HepG2 (cell line): ENCODE measurements around the gene PRDX4.

Experiments used
- CEBPG ChIP-seq: IDR thresholded peaks from 2 replicates; pipeline ENCODE4 v1.6.1; 2016
- PCBP2 ChIP-seq: fragments of 200-400 bp; formaldehyde crosslinking; optimal IDR thresholded peaks from 2 replicates; pipeline ENCODE3; 2018; ENCODE audit warnings: low read length, low read depth; ENCODE audit not compliant: poor library complexity, severe bottlenecking
- RAD21 ChIP-seq: fragments of 450-650 bp; formaldehyde crosslinking; IDR thresholded peaks from 2 replicates; pipeline ENCODE4 v1.5.0; 2020; ENCODE audit warnings: mild to moderate bottlenecking
- SP2 ChIP-seq: sonication (generic); formaldehyde crosslinking; IDR thresholded peaks from 2 replicates; pipeline ENCODE4 v1.5.1; 2020; ENCODE audit warnings: mild to moderate bottlenecking, missing genetic modification reagents
- STAT5B ChIP-seq: sonication (generic); formaldehyde crosslinking; IDR thresholded peaks from 2 replicates; pipeline ENCODE4 v1.4.0; 2020; ENCODE audit warnings: missing genetic modification reagents
- ZNF468 ChIP-seq: sonication (generic); formaldehyde crosslinking; IDR thresholded peaks from 2 replicates; pipeline ENCODE4 v1.8.0; 2022; ENCODE audit warnings: mild to moderate bottlenecking, moderate library complexity, missing genetic modification reagents
- ZNF713 ChIP-seq: sonication (generic); formaldehyde crosslinking; IDR thresholded peaks from 2 replicates; pipeline ENCODE4 v1.4.0; 2020; ENCODE audit warnings: mild to moderate bottlenecking, missing genetic modification reagents
- ZNF839 ChIP-seq: sonication (generic); formaldehyde crosslinking; IDR thresholded peaks from 2 replicates; pipeline ENCODE4 v1.4.0; 2020; ENCODE audit warnings: missing genetic modification reagents, mild to moderate bottlenecking, borderline replicate concordance
- TF ChIP-seq, protein P1 (sequence below): sonication (generic); formaldehyde crosslinking; IDR thresholded peaks from 2 replicates; pipeline ENCODE4 v1.5.0; 2020; ENCODE audit warnings: mild to moderate bottlenecking, missing genetic modification reagents, moderate library complexity
- TF ChIP-seq, protein P2 (sequence below): sonication (generic); formaldehyde crosslinking; IDR thresholded peaks from 2 replicates; pipeline ENCODE4 v1.9.0; 2021; ENCODE audit warnings: mild to moderate bottlenecking, missing genetic modification reagents
- TF ChIP-seq, protein P3 (sequence below): sonication (generic); formaldehyde crosslinking; IDR thresholded peaks from 2 replicates; pipeline ENCODE4 v1.8.0; 2022; ENCODE audit warnings: mild to moderate bottlenecking, missing genetic modification reagents
- TF ChIP-seq, protein P4 (sequence below): sonication (generic); formaldehyde crosslinking; IDR thresholded peaks from 2 replicates; pipeline ENCODE4 v1.5.0; 2020; ENCODE audit warnings: missing genetic modification reagents, mild to moderate bottlenecking, borderline replicate concordance

DNA sequence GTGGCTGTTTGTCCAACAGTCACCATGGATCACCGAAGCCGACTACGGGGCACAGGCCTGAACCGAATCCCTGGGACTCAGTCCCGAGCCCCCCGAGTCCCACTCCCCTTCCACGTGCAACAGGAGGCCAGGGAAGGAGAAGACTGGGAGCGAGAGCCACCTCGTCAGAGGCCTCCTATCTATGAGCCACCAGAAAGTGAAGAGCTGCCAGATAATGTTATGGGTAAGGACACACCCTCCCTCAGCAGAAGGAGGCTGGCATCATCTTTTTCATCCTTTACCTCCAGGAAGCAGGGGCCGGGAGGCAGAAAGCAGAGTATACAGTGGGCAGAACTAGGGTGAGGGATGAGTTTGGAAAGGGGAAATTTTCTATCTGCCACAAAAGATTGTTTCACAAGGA, 2.8 kb upstream of the PRDX4 start:
- TF ChIP-seq RAD21 = no peak
- TF ChIP-seq ZNF839 = no peak
- TF ChIP-seq ZNF713 = no peak
- TF ChIP-seq PCBP2 = no peak
- no peak for TF ChIP-seq CEBPG (CRISPR knock-in tag)
- TF ChIP-seq, protein P1, sequence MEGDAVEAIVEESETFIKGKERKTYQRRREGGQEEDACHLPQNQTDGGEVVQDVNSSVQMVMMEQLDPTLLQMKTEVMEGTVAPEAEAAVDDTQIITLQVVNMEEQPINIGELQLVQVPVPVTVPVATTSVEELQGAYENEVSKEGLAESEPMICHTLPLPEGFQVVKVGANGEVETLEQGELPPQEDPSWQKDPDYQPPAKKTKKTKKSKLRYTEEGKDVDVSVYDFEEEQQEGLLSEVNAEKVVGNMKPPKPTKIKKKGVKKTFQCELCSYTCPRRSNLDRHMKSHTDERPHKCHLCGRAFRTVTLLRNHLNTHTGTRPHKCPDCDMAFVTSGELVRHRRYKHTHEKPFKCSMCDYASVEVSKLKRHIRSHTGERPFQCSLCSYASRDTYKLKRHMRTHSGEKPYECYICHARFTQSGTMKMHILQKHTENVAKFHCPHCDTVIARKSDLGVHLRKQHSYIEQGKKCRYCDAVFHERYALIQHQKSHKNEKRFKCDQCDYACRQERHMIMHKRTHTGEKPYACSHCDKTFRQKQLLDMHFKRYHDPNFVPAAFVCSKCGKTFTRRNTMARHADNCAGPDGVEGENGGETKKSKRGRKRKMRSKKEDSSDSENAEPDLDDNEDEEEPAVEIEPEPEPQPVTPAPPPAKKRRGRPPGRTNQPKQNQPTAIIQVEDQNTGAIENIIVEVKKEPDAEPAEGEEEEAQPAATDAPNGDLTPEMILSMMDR = no peak
- TF ChIP-seq, protein P2, sequence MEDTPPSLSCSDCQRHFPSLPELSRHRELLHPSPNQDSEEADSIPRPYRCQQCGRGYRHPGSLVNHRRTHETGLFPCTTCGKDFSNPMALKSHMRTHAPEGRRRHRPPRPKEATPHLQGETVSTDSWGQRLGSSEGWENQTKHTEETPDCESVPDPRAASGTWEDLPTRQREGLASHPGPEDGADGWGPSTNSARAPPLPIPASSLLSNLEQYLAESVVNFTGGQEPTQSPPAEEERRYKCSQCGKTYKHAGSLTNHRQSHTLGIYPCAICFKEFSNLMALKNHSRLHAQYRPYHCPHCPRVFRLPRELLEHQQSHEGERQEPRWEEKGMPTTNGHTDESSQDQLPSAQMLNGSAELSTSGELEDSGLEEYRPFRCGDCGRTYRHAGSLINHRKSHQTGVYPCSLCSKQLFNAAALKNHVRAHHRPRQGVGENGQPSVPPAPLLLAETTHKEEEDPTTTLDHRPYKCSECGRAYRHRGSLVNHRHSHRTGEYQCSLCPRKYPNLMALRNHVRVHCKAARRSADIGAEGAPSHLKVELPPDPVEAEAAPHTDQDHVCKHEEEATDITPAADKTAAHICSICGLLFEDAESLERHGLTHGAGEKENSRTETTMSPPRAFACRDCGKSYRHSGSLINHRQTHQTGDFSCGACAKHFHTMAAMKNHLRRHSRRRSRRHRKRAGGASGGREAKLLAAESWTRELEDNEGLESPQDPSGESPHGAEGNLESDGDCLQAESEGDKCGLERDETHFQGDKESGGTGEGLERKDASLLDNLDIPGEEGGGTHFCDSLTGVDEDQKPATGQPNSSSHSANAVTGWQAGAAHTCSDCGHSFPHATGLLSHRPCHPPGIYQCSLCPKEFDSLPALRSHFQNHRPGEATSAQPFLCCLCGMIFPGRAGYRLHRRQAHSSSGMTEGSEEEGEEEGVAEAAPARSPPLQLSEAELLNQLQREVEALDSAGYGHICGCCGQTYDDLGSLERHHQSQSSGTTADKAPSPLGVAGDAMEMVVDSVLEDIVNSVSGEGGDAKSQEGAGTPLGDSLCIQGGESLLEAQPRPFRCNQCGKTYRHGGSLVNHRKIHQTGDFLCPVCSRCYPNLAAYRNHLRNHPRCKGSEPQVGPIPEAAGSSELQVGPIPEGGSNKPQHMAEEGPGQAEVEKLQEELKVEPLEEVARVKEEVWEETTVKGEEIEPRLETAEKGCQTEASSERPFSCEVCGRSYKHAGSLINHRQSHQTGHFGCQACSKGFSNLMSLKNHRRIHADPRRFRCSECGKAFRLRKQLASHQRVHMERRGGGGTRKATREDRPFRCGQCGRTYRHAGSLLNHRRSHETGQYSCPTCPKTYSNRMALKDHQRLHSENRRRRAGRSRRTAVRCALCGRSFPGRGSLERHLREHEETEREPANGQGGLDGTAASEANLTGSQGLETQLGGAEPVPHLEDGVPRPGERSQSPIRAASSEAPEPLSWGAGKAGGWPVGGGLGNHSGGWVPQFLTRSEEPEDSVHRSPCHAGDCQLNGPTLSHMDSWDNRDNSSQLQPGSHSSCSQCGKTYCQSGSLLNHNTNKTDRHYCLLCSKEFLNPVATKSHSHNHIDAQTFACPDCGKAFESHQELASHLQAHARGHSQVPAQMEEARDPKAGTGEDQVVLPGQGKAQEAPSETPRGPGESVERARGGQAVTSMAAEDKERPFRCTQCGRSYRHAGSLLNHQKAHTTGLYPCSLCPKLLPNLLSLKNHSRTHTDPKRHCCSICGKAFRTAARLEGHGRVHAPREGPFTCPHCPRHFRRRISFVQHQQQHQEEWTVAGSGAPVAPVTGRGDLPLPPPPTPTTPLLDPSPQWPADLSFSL = no peak
- TF ChIP-seq, protein P3, sequence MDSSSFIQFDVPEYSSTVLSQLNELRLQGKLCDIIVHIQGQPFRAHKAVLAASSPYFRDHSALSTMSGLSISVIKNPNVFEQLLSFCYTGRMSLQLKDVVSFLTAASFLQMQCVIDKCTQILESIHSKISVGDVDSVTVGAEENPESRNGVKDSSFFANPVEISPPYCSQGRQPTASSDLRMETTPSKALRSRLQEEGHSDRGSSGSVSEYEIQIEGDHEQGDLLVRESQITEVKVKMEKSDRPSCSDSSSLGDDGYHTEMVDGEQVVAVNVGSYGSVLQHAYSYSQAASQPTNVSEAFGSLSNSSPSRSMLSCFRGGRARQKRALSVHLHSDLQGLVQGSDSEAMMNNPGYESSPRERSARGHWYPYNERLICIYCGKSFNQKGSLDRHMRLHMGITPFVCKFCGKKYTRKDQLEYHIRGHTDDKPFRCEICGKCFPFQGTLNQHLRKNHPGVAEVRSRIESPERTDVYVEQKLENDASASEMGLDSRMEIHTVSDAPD (CRISPR knock-in tag) = no peak
- no peak for TF ChIP-seq ZNF468
- TF ChIP-seq, protein P4, sequence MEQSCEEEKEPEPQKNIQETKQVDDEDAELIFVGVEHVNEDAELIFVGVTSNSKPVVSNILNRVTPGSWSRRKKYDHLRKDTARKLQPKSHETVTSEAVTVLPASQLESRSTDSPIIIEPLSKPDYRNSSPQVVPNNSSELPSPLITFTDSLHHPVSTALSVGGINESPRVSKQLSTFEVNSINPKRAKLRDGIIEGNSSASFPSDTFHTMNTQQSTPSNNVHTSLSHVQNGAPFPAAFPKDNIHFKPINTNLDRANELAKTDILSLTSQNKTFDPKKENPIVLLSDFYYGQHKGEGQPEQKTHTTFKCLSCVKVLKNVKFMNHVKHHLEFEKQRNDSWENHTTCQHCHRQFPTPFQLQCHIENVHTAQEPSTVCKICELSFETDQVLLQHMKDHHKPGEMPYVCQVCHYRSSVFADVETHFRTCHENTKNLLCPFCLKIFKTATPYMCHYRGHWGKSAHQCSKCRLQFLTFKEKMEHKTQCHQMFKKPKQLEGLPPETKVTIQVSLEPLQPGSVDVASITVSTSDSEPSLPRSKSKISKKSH (CRISPR knock-in tag) = no peak
- TF ChIP-seq STAT5B = no peak
- TF ChIP-seq SP2 (CRISPR knock-in tag) = no peak
